Measurements from ENCODE around the gene FA2H. TPM values are rescaled to one million over a fixed set of nuclear protein-coding genes. Genes with fewer than 3 reads are reported as not detected.

FA2H gene
- total RNA-seq, 2 donors from 2014 or later, result 51.0 to 75.7 TPM

DNA sequence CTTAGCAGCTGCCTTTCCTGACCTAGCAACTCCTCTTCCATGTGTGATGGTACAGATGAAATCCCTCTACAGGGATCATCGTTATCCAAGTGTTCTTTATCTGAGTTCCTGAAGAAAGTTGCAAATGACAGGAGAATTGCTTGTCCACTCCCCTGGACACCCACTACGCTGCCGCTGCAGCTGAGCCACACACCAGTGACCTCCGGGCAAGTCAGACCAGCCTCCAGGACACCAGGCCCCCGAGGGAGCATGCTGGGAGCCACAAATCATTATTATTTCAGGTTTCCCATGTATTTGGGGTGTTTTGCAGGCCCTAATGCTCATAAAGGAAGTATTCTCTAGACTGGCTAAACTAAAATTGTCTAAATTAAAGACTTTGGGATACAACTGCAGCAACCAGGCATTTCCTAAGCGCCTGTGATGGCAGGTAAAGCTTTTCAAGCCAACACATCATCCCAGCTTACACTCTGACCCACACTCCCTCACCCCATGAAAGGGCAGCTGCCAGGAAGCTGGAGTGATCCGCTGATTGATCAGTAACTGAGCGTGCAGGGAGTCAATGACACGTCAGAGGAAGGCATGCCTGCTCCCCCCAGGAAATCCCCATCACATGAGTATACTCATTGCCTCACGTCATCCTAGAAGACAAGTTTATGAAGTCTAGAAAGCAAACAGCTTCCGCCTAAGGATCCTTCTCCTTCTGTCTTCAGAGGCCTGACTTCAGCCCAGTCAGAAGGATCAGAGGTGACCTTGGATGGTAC is 14.4 kb downstream of the FA2H start:
- Histone ChIP-seq H3K9me3 (no peaks in the 10 kb centered on the region), H3K27me3 (no peaks in the 10 kb centered on the region), H3K4me3 (no peak overlapping the region), H3K9ac (ENCODE audit: low read depth in 2 of 2, low read length in 2 of 2) (no peak overlapping the region), H3K36me3 (no peaks in the 10 kb centered on the region), H3K4me1 (no peaks in the 10 kb centered on the region), H3K27ac (no peak overlapping the region)
- no peak for DNase-seq
- no peak for TF ChIP-seq CTCF (IDR thresholded peaks at IDR 0.05)
- intact Hi-C loops (cut with DNase I), result no loop called here

GRCh38 chr16:74759564-74759963 is 15.1 kb downstream of the FA2H start:
- Histone ChIP-seq H3K4me1 (no peaks in the 10 kb centered on the region), H3K27me3 (no peaks in the 10 kb centered on the region), H3K4me3 (no peak overlapping the region), H3K27ac (no peak overlapping the region), H3K36me3 (no peaks in the 10 kb centered on the region), H3K9me3 (no peaks in the 10 kb centered on the region), H3K9ac (ENCODE audit: low read depth in 2 of 2, low read length in 2 of 2) (no peak overlapping the region)
- DNase-seq, result no peak
- intact Hi-C loops (cut with DNase I), result no loop called here
- no peak for TF ChIP-seq CTCF (IDR thresholded peaks at IDR 0.05)

DNA sequence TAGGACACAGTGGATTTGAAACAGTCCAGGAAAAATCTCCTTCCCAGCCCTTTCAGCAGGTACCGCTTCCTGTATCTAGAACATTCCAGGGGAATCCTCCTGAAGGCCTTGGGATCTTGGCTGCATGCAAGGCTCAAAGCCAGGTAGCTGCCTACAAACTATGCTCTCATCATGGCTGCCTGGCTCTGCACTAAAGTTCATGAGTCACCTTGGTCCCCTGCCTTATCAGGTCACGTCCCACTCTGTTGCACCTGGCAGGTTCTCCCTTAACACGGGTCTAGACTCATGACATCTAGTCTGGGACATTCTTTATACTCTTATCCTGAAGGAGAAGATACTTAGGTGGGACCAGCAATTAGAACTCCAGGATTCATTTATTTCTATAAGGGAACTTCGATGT is 15.8 kb downstream of the FA2H start:
- H3K4me3 ChIP-seq, result no peak overlapping the region
- no peak overlapping the region for H3K27ac ChIP-seq
- H3K27me3 ChIP-seq, result no peaks in the 10 kb centered on the region
- H3K9me3 ChIP-seq, result no peaks in the 10 kb centered on the region
- no peaks in the 10 kb centered on the region for H3K4me1 ChIP-seq
- DNase-seq, result no peak
- no peaks in the 10 kb centered on the region for H3K36me3 ChIP-seq
- intact Hi-C loops (cut with DNase I), result no loop called here
- TF ChIP-seq CTCF (IDR thresholded peaks at IDR 0.05), result no peak
- H3K9ac ChIP-seq (ENCODE audit: low read depth in 2 of 2, low read length in 2 of 2), result no peak overlapping the region

DNA sequence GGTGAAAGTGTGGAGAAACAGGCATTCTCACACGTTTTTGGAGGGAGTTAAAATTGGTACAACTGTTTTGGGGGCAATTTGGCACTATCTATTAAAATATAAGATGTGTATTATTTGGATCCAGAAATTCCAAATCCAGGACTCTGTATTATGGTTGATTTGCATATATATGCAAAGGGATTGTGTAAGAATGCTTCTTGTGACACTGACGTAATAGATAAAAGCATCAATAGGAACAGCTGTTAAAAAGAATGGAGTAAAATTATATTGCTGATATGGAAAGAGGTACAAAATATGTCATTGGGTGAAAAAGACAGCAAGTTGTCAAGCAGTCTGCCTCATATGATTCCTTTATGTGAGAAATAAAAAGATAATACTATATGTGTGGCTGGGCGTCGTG is 17.3 kb downstream of the FA2H start:
- Histone ChIP-seq H3K9ac (ENCODE audit: low read depth in 2 of 2, low read length in 2 of 2) (no peak overlapping the region), H3K36me3 (no peaks in the 10 kb centered on the region), H3K27ac (no peak overlapping the region), H3K9me3 (no peaks in the 10 kb centered on the region), H3K27me3 (no peaks in the 10 kb centered on the region), H3K4me1 (no peaks in the 10 kb centered on the region), H3K4me3 (no peak overlapping the region)
- no peak for DNase-seq
- no peak for TF ChIP-seq CTCF (IDR thresholded peaks at IDR 0.05)
- intact Hi-C loops (cut with DNase I), result no loop called here

- H3K27ac ChIP-seq, result no peak overlapping the region
- DNase-seq, result no peak
- no peak for TF ChIP-seq CTCF (IDR thresholded peaks at IDR 0.05)
- no peaks in the 10 kb centered on the region for H3K27me3 ChIP-seq
- H3K4me1 ChIP-seq, result no peaks in the 10 kb centered on the region
- no peak overlapping the region for H3K9ac ChIP-seq (ENCODE audit: low read depth in 2 of 2, low read length in 2 of 2)
- intact Hi-C loops (cut with DNase I), result no loop called here
- no peak overlapping the region for H3K4me3 ChIP-seq
- no peaks in the 10 kb centered on the region for H3K9me3 ChIP-seq
- no peaks in the 10 kb centered on the region for H3K36me3 ChIP-seq
Measured at GRCh38 chr16:74756203-74756602, 18.4 kb downstream of the FA2H start.
